T-helper 22 cell (primary cell): ENCODE measurements around the gene FIBCD1.

Experiments
- DNase-seq: peaks from one replicate; pipeline ENCODE4 v3.0.0-alpha.2; 2020; ENCODE audit warnings: low read depth

Gene FIBCD1

DNA sequence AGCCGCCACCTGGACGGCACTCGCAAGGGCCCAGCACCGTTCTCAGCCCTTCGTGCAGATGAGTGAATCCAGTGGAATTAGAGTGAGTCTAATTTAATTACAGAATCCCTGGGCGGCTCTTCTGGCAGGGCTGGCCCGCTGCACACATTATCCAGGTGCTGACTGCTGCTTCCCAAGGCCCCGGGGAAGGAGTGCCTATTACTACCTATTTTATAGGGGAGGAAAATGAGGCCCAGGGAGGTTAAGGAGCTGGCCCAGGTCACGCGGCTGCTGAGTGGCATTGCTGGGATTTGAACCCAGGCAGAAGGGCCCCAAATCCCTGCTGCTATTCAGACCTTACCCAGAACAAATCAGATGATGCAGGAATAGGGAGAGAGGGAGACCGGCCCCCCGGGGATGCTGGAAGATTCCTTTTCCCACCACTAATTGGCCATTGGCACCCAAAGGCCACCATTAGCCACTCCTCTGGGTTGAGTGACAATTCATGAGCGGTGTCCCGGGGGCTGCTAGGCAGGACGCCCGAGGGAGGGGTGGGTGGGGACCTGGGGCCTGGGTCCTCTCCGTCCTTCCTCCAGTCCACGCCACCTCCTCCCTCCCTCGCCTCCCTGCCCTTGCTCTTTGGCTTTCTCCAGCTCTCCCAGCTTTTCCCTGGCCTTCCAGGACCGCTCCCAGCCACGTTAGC is 32.2 kb downstream of the FIBCD1 start:
- no peak for DNase-seq

DNA sequence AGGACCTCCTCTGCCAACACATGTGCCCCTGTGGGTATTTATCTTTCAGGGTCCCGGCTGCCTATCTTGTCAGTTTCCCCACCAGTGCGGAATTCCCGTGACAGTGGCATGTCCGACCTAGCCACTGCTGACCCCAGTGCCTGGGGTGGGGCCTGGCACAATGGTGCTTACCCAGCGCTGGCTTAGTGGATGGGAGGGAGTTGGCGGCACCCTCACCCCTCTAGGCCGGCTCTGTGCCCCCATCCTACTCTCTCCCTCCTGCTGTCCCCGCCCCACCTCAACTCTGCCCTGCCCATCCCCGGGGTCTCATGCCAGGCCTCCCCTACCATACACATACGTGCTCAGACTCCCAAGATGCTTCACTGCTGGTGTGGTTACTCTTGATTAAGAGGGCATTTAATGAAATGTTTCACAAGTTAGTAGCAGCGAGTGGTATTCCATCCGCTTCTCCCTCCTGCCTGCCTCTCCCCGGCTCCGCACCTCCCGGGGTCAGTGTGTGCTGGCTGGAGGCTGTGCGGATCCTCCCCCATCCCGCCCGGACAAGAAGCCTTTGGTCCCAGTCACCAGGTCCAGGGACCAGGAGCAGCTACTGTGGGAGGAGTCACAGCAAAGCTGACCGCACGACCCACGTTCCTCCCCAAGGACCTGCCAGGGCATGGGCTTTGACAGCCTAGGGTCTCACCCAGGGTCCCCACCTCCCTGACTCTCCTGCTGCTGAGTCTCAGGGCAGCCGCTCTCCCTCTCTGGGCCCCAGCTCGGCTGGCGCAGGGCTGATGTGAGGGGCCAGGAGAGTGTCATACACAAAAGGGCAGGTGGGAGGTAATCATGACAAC is 32.9 kb downstream of the FIBCD1 start:
- no peak for DNase-seq

DNA sequence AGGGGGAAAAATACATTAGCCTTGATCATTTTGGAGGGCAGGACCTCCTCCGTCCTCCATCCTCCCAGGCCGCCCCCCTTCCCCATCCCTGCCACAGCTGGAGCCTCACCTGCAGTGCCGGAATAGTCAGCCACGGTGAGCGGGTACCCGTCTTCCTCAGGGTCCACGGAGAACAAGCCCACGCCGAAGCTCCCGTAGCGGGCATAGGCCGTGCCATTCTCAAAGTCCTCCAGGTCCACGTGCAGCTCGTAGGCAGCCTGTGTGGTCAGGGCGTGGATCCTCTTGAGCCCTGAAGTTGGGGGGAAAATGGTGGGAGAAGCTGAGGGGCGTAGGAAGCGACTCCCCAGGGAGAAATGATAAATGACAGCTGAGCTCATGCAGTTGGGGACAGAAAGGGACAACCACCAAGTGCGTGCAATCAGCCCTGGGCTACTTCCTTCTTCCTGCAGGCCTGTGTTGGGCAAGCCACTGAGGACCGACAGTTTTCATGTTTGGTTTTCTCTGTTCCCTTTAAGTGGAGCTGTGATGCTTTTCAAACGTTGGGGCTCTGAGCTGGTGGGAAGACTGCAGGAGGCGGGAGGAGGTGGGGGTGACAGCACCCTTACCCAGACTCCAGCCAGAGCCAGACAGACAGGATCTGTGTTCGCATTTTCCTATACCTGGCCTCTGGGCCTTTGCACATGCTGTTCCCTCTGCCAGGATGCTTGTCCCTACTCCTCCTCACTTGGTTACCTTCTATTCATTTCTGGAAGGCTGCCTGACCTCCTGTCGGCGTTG is 33.7 kb downstream of the FIBCD1 start:
- DNase-seq, result no peak

DNA sequence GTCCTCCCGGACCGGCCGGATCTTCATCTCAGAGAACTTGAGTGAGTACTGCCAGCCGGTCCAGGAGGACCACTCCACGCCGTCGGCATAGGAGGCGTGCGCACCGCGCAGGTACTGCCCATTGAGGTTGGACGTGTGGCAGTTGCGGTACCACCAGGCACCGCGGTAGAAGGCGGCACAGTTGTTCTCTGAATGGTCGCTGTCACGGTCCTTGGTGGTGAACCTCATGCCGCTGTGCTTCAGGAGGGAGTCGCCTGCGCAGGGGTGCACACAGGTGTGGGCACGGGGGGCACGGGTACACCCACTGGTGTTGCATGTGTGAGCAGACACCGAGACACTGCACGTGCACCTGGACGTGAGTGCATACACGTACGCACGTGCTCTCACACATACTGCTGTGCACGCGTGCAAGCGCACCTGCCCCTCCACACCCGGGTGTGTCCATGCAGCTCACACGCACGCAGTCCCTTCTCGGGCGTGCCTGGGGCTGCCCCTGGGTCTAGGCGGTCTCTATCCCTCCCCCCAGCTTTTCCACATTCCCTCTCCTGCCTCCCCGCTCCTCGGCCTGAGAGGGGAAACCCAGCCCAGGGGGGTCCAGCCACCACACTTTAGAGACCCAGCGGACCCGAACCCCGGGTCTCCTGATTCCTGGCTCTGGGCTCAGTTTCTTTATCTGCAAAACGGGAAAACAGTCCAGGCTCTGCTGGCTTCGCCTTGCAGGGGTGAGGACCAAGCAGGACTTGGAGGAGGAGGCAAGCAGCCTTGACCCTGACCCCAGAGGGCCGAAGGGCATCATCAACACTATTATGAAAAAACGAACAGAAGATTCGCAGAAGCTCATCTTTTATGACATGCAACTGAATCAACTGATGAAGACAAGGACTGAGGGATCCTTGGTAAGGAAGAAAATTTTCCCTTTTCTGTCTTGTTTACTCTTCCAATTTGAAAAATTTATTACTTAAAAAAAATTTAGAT is 34.7 kb downstream of the FIBCD1 start:
- no peak for DNase-seq

DNA sequence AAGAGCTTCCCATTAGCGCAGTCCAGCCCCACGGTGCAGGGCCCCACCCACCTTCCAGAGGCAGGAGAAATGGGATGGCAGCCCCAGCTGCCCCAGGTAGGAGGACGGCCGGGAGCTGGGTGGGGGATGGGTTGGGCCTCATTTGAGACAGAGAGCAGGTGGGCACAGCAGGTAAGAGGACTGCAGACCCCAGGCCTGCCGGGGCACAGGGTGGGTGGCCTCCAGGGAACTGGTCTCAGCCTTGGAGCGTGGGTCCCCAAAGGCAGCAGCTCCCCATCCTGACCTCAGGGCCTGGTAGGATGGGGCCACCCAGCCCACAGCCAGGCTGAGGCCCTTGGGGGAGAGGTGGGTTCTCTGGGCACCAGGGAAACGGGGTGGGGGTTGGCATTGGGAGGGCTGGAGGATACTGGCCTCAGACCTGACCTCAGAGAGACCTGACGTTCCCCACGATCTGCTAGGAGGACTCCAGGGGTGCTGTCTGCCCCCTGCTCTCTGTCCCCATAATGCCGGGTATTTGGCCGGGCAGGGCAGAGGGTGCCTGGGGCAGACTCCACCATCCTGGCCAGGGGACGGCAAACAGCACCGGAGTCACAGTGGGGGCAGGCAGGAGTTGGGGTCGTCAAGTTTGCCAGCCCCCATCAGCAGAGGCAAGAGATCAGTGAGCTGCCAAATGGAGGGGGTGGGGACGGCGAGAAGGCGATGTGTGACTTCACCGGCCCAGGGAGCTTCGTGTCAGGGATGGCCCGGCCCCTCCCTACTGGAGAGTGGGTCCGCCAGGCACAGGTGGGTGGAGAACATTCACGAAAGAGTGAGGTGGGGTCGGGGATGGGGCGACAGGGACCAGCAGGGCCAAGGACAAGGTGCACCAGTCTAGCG is 35.6 kb downstream of the FIBCD1 start:
- DNase-seq, result no peak

DNA sequence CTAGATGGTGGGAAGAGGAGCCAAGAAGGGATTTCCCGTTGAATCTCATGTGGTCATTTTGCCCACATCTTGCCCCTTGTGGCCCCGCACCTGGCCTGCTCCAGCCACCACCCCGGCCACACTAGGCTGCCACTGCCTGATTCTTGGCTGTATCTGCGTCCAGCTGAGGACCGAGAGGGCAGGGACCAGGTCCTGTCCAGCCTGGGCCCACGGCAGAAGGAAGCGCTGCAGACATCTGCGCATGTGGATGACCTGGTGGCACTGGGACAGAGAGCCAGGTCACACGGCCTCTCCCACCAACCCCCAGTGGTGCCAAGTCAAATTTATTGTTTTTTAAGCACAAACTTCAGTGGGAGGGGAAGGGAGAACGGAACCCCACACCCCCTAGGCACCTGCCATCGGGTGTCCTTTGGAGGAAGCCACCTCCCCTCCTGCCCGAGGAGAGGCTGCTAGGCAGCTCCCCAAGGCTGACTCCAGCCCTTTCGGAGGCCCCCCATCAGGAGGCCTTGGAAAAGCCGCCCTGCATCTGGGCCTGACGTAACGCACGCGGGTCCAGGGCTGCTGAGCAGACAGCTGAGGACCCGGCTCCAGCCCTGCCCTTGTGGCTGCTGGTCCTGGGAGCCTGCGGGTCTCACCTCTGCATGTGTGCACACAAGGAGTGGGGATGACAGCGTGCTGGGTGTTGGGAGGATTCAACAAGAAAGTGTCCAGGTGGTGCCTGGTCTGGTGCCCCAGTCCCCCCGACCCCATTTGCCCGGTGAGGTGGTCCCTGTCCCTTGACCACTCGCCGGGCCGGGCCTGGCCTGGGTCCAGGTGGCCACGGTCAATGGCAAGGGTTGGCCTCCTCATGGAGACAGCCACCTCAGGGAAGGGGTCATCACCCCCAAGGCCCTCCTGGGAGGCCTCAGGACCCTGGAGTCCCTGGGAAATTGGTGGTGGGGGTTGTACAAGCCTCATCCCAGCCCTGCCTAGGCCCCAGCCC is 36.6 kb downstream of the FIBCD1 start:
- DNase-seq, result no peak

DNA sequence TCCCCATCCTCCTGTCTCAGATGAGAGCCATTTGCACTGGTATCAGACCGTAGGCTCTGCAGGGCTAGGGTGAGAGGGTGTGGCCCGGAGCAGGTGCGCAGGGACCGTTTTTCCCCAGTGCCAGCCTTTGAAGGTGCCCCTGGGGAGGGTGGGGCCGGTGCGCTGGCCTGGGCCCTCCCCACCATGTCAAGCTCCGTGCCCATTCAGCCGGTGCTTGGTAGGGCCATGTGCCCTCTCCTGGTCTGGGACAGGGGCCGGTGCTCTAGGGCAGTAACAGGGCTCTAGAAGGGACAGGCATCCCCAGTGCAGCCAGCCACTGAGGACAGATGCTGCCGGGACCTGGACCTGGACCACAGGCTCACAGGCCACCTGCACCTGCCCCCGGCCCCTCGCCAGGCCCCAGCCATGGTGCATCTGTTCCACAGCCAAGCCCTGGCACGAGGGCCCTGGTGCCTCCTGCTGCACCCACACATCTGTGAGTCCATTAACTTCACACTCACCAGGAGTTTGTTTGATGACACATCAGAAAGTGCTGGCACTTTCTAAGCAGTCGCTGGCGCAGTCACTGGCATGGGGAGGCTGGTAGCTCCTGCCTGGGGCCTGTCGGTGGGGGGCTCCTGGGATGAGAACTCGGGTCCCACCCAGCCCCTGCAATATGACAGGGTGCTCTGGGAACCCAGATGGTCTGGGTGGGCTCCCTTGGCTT is 37.4 kb downstream of the FIBCD1 start:
- no peak for DNase-seq

DNA sequence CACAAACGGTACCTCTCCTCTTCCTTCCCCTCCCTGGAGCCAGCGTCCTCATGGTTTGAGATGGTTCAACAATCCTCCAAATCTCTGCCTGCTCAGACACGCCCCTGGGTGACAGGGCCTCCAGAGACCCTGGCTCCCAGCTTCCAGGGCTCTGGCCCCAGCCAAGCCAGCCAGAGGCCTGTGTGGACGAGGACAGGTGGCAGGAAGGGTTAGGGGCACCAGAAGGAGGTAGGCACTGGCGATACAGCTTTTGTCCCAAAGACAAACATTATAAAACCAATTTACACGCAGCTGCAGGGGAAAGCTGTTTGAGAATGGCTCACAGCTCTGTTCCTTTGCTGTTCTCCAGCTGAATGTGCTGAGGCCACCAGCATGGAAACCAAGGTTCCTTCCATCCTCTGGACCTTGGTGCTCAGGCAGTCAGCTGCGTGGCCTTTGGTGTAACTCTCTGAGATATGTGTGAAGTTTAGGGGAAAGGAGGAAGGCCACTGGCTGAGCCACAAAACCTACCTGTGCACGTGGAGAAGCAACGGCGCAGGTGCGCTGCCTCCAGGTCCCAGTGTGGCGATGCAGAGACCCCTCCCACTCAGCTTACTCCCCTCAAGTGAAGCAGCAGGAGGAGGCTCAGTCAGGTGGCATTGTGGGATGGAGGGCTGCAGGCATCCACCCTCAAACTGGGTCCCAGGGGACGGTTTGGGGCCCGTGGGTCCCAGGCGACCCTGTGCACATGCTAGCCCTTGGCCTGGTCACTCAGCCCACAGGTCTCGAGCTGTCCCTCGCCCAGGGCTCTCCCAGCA is 38.1 kb downstream of the FIBCD1 start:
- no peak for DNase-seq

DNA sequence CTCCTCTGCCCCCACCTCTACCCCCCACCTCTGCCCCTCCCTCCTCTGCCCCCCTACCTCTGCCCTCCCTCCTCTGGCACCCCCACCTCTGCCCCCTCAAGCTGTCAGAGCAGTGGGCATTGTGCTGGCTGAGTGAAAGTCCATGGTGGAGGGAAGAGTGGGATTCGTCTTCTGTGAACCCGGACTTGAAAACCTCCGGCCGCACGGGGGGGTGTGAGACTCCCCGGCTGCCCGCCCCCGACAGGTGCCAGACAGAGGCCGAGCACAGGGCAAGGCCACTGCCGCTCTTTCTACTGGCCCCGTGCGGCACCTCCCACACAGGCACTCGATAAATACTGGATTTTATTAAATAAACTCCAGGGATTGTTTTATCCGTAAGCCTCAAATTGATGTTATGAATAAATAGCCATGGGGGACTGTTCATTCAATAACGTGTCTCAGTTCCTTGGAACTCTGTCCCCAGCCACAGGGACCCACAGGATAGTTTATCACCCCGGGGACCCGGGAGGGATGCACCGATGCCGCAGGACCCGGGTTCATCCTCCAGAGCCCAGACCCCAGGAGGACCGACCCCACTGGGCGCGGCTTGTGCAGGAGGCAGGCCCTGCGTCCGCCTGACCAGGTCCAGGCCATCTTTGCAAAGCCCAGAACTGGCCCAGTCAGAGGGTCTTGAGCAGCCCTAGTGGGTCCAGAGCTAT is 39.8 kb downstream of the FIBCD1 start:
- DNase-seq, result no peak

DNA sequence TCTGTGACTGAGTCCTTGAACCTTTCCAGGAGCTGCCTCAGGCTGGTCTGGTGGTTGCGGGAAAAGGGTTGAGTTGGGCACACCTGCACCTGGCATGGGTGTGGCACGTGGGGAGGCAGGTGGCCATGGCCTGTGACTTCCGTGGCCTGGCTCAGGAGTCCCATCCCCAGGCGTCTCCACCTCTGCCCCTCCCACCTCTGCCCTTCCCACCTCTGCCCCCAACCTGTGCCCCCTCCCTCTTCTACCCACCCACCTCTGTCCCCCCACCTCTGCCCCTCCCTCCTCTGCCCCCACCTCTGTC is 40.5 kb downstream of the FIBCD1 start:
- no peak for DNase-seq

DNA sequence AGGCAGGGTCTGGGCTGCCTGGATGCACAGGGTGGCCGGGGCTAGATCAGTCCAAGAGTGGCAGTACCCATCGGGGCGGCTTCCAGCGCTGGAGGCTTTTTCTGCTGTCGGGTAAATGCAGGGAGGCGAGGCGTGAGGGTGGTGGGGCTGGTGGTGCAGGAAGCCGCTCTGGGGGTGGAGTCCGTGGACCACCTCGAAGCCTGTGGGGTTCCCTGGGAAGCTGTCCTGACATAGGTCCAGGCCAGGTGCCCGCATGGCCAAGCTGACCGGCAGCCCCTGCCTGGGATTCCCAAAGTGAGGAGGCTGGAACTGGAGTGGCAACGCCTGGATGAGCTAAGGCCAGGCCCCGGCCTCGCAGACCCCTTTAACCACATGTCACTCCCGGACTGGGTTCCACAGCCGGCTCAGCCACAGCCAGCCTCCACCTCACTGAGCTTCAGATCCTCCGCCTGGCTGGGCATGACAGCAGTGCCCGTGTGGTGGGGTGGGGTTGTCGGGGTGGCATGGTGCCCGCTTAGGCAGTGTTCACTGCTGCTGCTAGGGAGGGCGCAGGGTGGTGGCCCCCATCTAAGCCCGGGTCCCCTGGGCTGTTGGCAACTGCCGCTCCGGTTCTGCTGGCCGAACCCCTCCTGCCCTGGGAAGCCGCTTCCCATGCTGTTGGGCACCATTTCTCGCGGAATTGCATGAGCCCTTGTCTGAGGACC is 41.0 kb downstream of the FIBCD1 start:
- DNase-seq, result no peak

DNA sequence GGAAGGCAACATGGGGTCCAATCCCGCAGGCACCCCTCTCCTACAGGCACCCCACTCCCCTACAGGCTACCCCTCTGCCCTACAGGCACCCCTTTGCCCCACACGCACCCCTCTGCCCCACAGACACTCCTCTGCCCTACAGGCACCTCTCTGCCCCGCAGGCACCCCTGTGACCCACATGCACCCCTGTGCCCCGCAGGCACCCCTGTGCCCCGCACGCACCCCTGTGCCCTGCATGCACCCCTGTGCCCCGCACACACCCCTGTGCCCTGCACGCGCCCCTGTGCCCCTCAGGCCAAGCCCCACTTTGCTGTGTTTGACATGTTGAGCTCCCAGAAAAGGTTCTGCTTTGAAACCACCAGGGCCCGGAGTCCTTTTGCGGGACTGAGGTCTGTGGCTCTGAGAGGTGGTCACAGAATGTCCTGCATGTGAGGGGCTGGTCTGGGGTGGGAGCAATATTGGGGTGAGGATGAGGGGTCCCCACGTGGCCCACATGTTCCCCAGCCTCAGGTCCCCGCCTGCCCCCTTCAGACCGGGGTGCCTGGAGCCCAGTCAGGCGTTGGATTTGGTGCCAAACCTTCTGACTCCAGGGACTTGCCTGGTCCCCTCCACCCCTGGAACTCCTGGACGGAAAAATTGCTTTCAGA is 41.8 kb downstream of the FIBCD1 start:
- no peak for DNase-seq

DNA sequence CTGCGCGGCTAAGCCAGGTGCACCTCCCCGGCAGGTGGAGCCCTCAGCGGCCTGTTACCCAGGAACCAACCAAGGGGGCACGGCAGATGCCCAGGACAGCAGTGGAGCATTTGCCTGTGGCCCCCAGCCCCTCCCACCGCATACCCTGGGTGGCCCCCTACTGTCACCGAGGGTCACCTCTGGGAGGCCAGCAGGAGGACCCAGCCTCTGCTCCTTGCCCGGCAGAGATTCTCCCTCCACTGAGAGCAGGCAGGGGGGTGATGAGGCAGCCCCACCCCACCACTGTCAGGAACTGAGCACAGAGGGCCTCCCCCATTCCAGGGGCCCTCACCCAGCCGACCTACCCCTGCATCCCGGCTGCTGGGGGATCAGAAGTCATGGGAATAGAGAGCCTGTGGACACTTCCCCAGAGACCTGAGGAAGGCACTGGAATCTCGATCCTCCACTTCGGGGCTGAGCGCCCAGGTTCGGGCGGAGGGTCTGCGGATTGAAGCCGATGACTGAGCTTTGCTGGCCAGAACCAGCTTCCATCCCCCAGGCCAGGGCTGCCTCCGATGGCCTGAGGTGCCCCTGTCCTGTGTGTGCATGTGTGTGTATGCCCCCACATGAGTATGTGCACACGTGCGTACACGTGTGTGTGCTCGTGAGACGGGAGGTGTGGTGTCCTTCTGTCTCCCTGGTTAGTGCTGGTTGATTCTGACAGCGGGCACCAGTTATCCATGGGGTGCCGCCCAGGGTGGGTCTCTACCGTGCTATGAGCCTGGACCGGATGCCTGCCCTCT is 42.6 kb downstream of the FIBCD1 start, which contains the start of gene QRFP:
Gene QRFP (minus strand): TSS at position 580 of the 782 bp plus-strand sequence. CDS start 2,974 bp downstream, outside the sequence.
- no peak for DNase-seq

DNA sequence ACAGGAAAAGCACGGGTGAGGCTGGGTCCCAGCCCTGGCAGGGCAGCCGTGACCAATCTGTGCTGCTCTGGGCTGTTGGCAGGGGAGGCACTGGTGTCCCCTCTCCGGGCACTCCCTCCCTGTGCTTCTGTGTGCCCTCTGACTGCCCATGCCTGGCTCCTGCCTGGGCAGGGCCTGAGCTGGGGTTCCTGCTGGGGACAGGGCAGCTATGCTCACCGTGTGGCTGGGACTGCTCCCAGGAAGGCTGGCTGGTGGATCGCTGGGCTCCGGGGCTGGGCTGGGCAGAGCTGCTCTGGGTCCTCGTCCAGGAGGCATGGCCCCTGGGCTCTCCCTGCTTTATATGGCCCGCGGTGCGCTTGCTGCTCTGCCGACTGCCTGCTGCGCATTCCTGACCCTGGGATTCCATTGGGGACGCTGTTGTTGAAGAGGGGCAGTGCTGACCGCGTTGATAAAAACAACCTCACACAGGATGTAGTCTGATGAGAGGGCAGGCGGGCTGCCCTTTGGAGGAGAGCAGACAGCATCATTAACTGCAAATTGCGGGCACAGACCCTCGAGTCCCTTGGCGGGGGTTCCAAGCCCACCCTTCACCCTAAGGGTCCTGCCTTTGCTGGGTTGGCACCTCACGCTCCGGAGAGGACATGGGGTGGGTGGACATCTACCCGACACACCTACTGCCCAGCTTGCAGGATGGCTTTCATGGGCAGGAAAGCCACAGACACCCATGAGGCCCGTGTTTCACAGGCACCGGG is 43.4 kb downstream of the FIBCD1 start:
- DNase-seq, result no peak

DNA sequence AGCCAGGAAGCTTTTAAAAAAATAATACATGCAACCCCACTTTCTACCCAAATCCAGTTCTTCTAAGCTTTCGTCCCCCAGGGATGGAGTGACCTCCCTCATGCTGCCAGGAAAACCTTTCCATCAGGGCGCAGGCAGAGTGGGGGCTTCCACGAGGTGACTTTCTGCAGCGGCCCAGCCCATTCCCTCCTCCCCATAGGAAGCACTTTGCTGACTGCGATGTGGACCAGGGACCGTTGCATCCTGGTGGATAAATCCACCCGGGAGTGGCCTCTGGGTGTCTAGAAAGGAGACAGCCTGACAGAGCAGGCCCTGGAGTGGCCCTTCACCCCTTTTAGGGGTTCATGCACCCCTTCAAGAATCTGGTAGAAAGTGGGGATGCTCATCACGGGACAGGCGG is 44.0 kb downstream of the FIBCD1 start:
- DNase-seq, result no peak
